KG1 (cell line): ENCODE results near the gene GCKR.
A peak's percentile ranks its signal among the peaks of the same experiment; 100 is the strongest.

Experiments used
- DNase-seq: peaks from one replicate; lab custom pipeline; 2025; lab: John Stamatoyannopoulos, UW

The GCKR gene, protein sequence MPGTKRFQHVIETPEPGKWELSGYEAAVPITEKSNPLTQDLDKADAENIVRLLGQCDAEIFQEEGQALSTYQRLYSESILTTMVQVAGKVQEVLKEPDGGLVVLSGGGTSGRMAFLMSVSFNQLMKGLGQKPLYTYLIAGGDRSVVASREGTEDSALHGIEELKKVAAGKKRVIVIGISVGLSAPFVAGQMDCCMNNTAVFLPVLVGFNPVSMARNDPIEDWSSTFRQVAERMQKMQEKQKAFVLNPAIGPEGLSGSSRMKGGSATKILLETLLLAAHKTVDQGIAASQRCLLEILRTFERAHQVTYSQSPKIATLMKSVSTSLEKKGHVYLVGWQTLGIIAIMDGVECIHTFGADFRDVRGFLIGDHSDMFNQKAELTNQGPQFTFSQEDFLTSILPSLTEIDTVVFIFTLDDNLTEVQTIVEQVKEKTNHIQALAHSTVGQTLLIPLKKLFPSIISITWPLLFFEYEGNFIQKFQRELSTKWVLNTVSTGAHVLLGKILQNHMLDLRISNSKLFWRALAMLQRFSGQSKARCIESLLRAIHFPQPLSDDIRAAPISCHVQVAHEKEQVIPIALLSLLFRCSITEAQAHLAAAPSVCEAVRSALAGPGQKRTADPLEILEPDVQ

DNA sequence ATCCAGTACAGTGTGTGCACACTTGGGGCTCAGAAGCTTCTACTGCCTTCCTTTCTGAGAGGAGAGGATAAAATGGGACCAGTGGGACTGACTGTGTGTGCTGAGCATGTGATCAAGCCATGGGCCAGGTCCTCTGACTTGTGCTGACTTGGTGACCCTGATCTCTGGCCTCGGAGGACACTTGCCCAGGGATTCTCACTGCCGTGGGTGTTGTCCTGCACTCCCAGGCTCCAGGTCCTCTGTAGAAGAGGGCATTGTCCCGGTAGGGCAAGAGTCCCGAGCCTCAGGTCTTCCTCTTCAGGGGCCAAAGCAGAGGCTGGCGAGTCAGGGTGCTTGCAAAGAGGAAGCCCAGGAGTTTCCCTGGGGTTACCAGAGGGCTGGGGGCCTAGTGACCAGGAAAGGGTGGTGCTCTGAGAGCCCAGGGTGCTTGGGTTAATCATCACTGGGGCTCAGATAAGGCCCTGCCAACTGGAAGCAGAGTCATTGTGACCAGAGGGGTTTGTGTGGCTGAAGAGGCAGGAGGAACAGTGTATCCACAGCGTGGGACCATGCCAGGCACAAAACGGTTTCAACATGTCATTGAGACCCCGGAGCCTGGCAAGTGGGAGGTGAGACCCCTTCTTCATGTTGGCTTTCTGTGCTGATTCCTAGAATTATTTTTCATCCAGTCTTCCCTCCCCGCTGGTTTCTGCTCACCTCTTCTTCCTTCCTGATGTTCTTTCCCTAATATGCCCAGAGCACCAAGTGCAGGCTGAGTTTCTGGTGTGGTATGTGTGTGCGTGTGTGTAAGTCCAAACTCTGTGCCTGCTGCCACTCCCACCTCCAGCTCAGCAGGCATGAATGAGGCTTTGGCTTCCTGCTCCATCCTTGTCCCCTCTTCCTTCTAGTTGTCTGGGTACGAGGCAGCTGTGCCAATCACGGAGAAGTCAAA, at the start of gene GCKR:
Gene GCKR (plus strand): TSS at position 483 of the 931 bp plus-strand sequence. CDS start 66 bp downstream, at position 549.
- no peak for DNase-seq

DNA sequence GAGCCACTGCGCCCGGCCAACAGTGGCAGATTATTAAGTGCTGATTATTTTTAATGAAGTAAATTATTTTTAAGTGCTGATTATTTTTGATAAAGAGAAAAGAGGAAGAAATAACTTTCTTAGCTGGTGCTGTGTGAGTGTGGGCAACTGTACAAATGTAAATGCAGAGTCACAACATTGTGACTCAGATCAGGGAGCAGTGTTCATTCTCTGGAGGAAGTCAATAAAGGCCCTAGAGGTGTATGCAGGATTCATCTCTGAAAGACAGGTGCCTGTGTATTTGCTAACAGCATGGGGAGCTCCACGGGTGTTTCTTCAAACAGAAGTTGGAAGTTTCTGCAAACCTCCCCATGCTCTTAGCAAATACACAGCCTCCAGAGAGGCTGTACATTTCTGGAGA, 48.3 kb upstream of the GCKR start:
- no peak for DNase-seq

DNA sequence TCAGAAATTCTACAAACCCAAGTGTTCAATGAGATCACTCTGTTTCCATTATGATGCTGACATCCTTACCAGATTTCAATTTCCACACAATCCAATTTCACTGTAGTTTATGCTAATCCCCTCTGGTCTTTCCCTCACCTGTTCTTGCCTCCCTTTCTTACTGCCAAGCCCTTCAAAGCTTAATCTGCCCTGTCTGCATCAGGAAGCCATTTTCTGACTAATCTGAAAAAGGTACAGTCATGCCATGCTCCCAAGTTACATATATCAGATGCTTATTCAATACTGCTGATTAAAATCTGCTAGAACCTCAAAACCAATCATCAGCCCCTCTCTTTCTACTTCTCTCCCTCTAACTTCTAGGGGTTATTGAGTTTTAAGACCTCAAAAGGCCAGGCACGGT, 45.5 kb upstream of the GCKR start:
- DNase-seq = no peak

DNA sequence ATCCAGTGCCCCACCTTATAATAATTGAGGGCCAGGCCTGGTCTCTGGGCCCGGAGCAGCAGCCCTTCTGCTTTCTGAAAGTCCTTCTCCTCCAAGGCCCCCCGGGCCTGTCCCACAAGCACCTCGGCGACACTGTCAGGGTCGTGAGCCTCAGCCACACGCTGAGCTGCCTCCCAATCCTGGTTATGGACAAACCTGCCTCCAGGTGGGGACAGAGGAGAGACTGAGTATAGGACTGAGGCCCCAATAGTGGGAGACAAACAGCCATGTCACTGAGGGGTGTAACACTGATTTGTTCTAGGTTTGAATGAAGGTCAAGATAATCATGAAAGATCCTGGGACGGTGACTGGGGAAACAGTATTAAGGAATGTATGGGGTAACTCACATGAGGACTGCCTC, 42.7 kb upstream of the GCKR start:
- no peak for DNase-seq

DNA sequence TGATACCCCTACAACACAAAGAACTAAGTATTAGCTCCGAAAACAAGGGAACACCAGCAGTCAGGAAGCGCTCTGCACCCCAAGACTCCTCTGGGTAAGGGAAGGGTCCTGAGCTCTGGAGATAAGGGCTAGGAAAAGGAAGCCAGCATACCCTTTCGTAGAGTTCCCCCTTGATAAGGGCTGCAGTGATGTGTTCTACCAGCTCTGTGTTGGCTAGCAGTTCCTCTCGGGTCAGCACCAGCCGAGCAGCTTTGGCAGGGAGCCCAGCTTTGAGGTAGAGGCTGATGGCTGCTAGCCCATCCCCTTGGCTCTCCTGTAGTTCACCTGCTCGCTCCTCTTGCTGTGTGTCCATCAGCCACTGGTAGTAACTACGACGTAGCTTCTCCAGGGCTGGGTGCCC, 35.5 kb upstream of the GCKR start:
- DNase-seq = no peak

DNA sequence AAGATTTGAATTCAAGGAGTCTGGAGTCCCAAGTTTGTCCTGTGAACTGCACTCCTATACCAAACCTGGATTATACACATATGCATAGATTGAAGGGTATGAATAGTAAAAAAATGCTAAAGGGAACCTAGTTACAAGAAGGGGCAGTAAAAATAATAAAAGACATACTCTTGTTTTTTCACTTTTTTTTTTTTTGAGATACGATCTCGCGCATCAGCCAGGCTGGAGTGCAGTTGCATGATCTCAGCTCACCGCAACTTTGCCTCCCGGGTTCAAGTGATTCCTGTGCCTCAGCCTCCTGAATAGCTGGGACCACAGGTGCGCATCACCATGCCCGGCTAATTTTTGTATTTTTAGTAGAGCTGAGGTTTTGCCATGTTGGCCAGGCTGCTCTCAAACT, 32.2 kb upstream of the GCKR start:
- DNase-seq = no peak

DNA sequence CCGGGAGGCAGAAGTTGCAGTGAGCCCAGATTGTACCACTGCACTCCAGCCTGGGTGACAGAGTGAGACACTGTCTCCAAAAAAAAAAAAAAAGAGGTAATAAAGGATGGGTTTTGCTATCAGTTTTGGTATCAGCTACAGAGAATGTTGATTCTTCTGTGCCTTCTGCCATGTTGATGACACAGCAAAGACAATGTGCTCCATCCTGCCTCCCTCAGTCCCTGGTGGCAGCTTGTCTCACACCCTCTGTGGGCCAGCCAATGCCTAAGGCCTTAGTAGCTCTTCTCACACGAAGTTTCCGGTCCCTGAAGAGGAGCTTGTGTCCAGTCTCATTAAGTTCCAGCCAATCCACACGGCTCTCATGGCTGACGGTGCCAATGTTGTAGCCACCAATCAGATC, 24.7 kb upstream of the GCKR start:
- no peak for DNase-seq

DNA sequence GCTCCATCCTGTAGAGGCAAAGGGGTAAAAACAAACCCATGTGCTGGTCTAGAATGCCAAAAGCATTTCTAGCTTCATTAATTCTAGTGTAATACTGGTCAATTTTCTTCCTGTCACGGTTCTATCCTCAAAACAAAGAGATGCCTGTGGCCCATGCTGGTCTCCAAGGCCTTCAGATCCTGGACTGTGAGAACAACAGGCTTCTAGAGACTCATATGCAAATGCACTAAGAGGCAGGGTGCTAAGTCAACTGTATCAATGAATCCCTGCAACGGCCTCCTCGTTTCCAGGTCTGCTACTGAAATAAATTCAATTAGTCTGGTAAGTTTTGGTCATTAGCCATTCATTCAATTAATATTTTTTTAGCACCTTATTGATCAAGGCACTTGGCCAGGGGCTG, 11.1 kb upstream of the GCKR start:
- no peak for DNase-seq

DNA sequence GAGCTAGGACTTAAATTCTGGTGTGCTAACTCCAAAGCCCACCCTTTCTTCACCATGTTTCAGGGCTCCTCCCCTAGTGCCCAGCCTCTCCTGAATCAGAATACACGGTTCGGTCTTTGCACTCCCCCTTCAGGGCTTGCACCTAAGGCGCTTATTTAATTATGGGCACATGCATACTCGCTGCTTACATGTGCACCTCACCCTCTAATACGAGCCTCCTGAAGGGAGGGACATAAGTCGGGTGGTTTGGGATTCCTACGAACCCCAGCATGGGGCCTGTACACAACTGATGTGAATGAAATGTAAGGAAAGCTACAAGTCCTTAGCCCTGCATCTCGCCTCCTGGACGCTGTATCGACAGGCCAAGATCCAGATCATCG, 7.5 kb upstream of the GCKR start:
- DNase-seq = no peak

DNA sequence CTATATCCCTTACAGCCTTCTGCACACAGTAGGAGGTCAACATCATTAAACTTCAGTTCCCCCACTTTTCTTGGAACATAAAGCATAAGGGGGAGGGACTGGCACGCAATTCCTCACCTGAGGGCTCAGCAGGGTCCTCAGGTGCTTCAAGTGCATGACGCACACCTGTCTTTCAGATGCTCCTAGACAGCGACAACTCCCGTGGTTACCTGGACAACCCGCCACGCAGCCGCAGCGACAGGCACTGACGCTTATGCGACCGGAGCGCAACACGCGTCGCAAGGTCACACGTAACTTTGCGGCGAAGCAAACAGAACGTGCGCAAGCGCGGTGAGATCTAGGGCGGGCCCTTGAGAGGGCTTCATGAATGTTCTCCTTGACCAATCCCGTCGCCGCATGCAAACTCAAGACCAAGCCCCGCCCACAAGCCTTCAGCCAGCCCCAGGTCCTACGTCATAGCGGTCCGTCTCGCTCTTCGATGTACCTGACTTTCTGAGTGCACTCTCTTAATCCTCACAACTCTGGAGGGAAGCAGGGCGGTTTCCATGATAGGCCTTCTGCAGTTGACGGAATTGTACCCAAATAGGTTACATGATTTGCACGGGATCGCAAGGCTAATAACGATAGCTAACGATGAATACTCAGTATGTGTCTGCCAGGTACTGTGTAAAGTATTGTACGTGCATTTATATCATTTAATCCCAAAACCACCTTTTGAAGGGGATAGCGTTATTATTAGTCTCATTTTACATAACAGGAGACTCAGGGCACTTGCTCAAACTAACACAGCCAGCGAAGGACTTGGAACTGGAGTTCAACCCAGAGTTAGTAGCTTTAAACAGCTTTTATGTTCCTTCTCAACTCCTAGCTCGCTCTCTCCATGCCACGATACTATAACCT, 6.9 kb upstream of the GCKR start, which contains the start of gene IFT172:
Gene IFT172 (minus strand): TSS at position 246 of the 900 bp plus-strand sequence. CDS start 90 bp downstream, at position 156.
- peak; percentile 54 for DNase-seq

DNA sequence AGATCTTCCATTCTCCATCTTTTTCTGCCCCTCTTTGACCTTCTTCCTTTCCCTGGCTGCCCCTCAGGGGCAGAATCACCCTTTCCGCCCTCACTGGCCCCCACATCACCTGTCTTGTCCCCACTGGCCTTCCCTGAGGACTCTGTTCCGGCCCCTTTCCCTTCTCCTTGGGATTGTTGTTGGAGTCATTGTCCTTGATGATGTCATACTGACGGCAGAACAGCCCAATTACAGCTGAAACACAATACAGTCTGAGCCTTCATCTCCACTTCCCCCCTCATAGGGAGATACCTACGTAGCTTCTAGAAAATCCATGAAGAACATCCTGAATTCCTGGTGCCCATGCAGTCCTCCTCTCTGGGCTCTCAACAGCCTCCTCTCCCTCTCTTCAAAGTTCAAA, 4.1 kb upstream of the GCKR start:
- DNase-seq = no peak

DNA sequence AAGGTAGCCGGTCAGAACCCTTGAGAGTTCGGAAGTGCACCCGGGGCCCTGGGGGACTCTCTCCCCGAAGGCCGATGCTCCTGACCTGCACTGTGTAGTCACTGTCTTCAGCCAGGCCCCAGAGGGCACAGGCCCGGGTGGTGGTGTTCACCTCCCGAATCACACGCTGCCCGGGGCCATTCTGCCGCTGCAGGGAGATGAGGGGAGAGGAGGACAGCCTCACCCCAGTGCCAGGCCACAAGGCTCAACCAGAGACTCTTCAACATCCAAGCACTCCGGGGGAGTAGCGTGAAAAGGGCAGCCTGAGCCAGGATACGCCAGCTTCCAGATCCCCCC, 2.7 kb upstream of the GCKR start:
- DNase-seq = no peak

DNA sequence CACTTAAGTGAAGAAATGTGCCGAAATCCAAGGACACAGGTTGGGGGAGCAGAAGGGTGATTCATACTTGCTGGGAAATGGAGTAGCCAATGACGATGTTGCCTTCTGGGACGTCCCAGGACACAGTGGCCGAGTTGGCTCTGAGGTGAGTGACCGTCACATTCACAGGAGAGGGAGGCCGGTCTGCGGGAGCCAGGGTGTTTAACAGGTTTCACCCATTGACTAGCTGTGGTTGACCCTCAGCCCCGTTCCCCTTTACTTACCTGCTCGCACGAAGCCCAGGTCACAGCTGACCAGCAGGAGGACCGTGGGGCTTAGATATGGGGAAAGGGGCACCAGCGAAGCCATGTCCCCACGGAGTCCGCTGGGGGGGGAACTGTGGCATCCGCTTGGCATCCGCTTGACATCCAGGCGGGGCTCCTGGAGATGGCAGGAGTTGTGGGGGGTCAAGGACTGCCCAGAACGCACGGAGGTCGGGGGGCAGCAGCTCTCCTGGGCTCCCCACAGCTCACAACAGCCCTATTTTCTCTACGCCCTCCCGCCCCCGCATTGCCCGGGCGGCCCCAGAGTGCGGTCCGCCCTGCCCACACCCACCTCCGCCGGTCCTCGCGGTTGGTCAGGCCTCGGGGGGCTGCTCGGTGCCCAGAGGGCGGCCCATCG, 2.2 kb upstream of the GCKR start:
- DNase-seq = no peak

DNA sequence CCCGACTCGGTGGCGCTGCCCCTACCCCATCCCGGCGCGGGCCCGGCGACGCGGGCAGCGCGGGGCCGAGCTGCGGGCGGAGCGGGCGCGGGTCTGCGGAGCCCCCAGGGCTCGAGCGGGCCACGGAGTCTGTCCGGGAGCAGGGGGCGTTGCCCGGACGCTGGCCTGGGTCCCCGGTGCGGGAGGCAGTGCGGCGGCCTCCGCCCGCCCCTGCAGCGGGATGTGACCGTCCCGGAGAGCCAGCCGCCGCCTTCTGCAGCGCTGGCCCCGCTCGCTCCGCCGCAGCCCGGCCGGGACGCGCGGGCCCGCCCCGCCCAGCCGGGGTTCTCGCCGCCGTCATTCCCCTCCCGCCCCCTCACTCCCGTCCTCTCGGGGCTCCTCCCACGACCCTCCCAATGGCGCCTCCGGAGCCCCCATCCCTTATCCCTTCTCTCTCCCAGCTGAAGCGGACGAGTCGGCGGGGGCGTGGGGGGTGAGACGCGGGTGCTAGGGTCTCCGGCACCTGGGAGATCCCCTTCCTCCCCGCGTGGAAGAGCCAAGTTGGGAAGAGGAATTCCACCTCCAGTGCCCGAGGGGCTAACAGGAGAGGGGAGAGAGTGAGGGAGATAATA, 1.6 kb upstream of the GCKR start, which contains the start of gene FNDC4:
Gene FNDC4 (minus strand): TSS at position 257 of the 611 bp plus-strand sequence. CDS start 521 bp downstream, outside the sequence.
- DNase-seq = no peak

DNA sequence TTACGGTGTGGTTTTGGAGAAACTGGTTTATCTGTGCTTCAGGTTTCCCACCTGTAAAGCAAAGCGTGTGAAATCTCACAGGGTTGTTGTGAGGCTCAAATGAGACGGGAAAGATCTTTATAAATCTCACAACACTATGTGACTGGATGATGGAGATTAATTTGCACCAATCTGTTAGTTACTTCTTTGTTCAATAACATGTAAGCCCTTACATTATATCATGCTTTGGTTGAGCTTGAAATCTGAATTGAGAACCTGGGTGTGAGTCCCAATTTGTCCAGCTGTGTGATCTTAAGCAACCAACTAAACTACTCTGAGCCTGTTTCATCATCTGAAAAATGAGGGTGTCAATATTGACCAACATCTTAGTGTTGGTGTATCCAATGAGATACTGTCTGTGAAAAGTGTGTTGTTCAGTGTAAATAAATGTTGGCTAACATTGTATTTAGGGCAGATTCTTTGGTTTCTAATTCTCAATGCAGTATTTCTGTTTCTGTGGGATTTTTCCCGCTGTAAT, 741 bp upstream of the GCKR start:
- no peak for DNase-seq

DNA sequence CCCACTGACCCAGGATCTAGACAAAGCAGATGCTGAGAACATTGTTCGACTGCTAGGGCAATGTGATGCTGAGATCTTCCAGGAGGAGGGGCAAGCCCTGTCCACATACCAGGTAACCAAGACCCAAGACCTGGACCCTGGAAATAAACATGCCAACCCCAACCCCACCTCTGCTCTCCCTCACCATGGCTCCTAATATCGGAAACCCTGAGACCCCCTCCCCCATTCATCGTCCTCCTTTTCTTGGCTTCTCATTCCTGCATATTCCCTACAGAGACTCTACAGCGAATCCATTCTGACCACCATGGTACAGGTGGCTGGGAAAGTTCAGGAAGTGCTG, 619 bp downstream of the GCKR start:
- no peak for DNase-seq

DNA sequence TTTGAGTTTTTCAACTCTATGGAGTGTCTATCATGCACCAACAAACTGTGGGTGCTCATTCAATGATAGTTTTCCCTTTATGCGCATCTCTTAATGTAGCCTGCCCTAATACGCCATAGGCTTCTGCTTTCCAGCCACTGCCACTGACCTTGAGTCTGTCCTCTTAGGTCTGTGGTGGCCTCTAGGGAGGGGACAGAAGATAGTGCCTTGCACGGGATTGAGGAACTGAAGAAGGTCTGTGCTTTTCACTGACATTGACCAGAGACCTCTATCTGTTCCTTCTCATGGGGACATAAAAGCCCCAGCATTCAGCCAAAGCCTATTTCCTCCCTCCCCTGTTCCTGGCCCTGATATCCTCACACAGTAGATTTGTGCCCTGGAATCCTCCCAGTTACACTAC, 2.3 kb downstream of the GCKR start:
- DNase-seq = no peak

DNA sequence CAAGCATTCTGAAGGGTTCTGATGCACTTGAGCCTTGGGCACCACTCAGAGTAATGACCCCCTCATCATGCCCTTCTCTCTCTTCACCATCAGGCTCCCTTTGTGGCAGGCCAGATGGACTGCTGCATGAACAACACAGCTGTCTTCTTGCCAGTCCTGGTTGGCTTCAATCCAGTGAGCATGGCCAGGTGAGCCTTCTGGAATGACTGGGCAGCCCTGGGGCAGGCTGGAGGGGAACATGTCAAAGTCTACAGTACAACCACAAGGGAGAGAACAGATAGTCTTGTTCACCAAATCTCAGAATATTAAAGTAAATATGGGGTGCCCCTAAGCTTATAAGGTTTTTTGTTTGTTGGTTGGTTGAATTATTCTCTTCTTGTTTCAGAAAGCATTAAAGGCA, 4.4 kb downstream of the GCKR start:
- DNase-seq = no peak

DNA sequence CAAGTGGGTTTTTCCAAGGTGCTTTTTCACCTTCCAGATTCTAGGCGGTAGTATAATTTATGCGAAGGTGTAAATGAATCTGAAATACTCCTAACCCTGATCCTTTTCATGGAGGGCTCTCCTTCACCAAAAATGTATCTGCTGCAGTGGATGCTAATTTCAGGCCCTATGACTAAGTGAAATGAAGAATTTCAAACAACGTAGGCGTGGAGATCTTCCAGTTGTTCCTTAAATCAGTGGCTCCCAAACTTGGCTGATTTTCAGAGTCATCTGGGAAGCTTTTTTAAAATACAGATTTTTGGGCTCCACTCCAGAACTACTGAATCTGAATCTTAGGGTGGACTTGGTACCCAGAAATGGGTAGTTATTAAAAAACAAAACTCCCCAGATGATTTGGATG, 5.5 kb downstream of the GCKR start:
- no peak for DNase-seq

DNA sequence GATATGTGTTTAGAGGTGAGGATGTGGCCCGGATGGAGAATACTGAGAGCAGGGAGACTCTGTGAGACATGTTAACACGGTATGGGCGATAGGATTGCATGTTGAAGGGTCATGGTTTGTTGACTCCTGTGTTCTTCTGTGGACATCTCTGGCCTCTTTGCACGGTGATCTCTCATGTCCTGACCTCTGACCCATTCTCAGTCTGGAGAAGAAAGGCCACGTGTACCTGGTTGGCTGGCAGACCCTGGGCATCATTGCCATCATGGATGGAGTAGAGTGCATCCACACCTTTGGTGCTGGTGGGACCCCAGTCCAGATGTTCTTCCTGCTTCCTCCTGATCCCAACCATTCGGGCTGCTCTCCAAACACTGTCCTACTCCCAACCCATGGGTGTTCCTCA, 9.9 kb downstream of the GCKR start:
- no peak for DNase-seq
